Thyroid gland (tissue), 4 donors: Measurements from ENCODE around the gene SPTLC3.

Source experiments
- CTCF ChIP-seq, 6 experiments: fragments of 200-600 bp in 3 of 6; fragments of 450-650 bp in 3 of 6; sonication (generic) in 3 of 6; IDR thresholded peaks; one replicate each; pipeline ENCODE4 v1.5.1; 2016 to 2019; ENCODE audit warnings: antibody characterized with exemption in 6 of 6, mild to moderate bottlenecking in 2 of 6, inconsistent platforms in 1 of 6, moderate library complexity in 1 of 6
- POLR2A ChIP-seq, 2 donors: fragments of 450-650 bp; IDR thresholded peaks; one replicate each; pipeline ENCODE4 v1.6.1; 2017; ENCODE audit warnings: antibody characterized with exemption in 2 of 2, mild to moderate bottlenecking in 2 of 2, moderate library complexity in 1 of 2

GRCh38 chr20:13213335-13213734 is 204.6 kb downstream of the SPTLC3 start:
- TF ChIP-seq POLR2A (IDR thresholded peaks at IDR 0.05) (no peak), CTCF (IDR thresholded peaks at IDR 0.05) (no peak)
